Measurements from ENCODE around the gene GPR17. TPM values are rescaled to one million over a fixed set of nuclear protein-coding genes. Genes with fewer than 3 reads are reported as not detected.

GPR17 gene
- total RNA-seq, 2 experiments from 2014 or later, result not detected

DNA sequence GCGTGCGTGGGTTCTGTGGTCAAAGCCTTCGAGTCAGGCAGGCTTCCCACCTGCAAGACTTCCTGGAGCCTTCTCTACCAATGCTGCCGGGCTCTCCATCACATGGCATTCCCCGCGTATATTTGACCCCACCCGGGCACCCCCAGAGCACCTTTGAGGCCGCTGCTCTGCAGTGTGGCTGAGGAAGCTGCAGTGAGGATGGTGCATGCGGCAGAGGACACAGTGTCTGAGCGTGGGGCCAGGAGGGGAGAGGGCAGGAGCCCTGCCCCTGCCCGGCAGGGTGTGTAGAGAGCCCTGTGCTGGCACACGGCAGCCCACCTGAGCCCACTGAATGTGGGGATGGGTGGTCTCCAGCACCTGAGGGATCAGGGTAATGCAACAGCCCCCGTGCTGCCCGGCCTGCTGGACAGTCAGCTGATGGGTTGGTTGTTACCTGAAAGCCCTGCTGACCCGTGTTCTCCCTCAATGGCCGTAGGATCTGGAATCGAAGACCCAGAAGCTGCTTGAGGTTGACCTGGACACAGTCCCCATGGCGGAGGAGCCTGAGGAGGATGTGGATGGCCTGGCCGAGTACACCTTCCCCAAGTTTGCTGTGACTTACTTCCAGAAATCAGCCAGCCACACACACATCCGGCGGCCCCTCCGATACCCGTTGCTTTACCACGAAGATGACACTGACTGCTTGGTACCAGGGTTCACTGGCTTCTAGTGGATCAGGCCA lies 36.8 kb upstream of the GPR17 start:
- H3K27me3 Mint-ChIP-seq, result peaks cover 9% of the 10 kb centered on the region
- H3K4me1 Mint-ChIP-seq, result peaks cover 10% of the 10 kb centered on the region
- POLR2A ChIA-PET, result interaction anchor here (0.6 kb wide), 1 partner anchor 231 kb away, joined by 3 read pairs; no protein-coding TSS in a partner anchor
- no peak overlapping the region for H3K27ac Mint-ChIP-seq
- H3K9me3 Mint-ChIP-seq, result peaks cover 10% of the 10 kb centered on the region
- DNase-seq (no peak), ATAC-seq (ENCODE audit: low read depth) (peak; percentile 64)
- peaks cover 11% of the 10 kb centered on the region for H3K36me3 Mint-ChIP-seq
- no peak overlapping the region for H3K4me3 Mint-ChIP-seq

DNA sequence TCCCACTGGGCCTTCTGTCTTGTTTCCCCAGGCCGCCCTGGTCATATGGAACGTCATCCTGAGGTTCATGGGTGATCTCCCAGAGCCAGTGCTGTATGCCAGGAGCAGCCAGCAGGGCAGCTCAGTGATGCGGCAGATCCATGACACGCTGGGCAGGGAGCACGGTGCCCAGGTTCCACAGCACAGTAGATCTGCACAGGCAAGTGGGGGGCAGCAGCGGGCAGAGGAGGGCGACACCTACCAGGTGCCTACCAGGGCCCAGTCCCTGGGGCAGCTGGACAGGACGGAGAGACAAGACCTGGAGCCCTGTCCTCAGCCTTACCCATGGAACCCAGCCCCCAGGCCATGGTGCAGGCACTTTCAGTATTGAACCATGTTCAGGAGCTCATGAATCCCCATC lies 36.1 kb upstream of the GPR17 start:
- no peak overlapping the region for H3K4me3 Mint-ChIP-seq
- H3K9me3 Mint-ChIP-seq, result peaks cover 10% of the 10 kb centered on the region
- peaks cover 6% of the 10 kb centered on the region for H3K4me1 Mint-ChIP-seq
- H3K27ac Mint-ChIP-seq, result no peak overlapping the region
- H3K27me3 Mint-ChIP-seq, result peaks cover 9% of the 10 kb centered on the region
- no peak for DNase-seq
- POLR2A ChIA-PET, result interaction anchor here (0.6 kb wide), 1 partner anchor 231 kb away, joined by 3 read pairs; no protein-coding TSS in a partner anchor
- peaks cover 14% of the 10 kb centered on the region for H3K36me3 Mint-ChIP-seq
- no peak for ATAC-seq (ENCODE audit: low read depth)

DNA sequence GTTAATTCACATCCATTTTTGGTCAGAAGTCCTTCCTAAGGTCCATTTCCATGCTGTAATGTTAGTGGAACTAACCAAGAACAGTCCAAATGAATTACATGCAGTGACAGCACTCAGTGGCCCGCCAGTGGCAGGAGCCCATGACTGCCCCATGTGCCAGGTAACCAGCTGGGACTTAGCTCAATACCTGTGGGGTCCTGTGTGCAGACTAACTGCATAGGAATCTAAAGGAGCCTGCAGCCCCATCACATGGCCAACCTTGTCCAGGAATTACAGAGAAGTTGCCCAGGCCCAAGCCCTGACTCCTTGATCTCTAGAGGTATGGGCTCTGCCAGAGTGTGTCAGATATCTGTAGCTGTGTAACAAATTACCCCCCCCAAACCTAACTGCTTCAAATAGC lies 35.4 kb upstream of the GPR17 start:
- peaks cover 10% of the 10 kb centered on the region for H3K9me3 Mint-ChIP-seq
- no peak for ATAC-seq (ENCODE audit: low read depth)
- peaks cover 9% of the 10 kb centered on the region for H3K4me1 Mint-ChIP-seq
- no peak overlapping the region for H3K4me3 Mint-ChIP-seq
- H3K27ac Mint-ChIP-seq, result no peak overlapping the region
- peaks cover 18% of the 10 kb centered on the region for H3K36me3 Mint-ChIP-seq
- POLR2A ChIA-PET, result no interaction called here
- DNase-seq, result no peak
- H3K27me3 Mint-ChIP-seq, result peaks cover 9% of the 10 kb centered on the region

DNA sequence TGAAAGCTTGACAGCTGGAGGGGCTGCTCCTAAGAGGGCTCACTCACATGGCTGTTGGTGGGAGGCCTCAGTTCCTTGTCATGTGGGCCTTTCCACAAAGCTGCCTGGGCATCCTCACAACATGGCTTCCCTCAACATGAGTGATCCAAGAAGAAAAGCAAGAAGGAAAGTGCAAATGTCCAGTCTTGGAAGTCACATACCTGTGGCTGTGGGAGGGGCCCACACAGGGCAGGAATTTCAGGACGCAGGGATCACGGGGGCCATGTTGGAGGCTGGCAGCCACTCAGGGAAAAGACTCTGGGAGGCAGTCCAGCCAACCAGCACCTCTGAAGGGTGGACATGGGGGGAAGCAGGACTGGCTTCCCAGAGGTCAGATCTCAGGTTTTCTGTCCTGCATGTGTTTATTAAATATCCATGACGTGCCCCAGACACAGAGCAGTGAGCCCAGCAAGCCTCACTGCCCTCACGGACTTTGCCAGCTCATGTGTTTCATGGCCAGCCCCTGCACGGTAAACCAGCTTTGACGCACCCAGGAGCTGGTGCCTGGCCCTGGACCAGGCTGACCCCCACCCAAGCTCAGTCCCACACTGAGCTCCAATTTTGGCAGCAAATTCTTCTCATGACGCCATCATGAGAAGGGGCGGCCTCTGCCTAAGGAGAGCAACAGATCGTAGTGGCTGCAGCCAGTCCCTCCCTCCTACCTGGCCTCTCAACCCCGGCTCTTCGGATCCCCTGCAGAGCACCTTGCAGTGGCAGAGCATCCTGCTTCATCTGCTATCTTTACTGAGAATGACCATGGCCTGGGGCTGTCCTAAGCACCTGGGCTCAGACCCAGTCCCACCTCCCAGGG lies 34.7 kb upstream of the GPR17 start:
- no peak overlapping the region for H3K4me3 Mint-ChIP-seq
- no peak for ATAC-seq (ENCODE audit: low read depth)
- POLR2A ChIA-PET, result interaction anchor here (0.6 kb wide), 1 partner anchor 140 kb away, joined by 3 read pairs; no protein-coding TSS in a partner anchor
- DNase-seq, result no peak
- peaks cover 17% of the 10 kb centered on the region for H3K4me1 Mint-ChIP-seq
- peaks cover 10% of the 10 kb centered on the region for H3K9me3 Mint-ChIP-seq
- H3K27ac Mint-ChIP-seq, result no peak overlapping the region
- H3K36me3 Mint-ChIP-seq, result peaks cover 18% of the 10 kb centered on the region
- peaks cover 9% of the 10 kb centered on the region for H3K27me3 Mint-ChIP-seq

DNA sequence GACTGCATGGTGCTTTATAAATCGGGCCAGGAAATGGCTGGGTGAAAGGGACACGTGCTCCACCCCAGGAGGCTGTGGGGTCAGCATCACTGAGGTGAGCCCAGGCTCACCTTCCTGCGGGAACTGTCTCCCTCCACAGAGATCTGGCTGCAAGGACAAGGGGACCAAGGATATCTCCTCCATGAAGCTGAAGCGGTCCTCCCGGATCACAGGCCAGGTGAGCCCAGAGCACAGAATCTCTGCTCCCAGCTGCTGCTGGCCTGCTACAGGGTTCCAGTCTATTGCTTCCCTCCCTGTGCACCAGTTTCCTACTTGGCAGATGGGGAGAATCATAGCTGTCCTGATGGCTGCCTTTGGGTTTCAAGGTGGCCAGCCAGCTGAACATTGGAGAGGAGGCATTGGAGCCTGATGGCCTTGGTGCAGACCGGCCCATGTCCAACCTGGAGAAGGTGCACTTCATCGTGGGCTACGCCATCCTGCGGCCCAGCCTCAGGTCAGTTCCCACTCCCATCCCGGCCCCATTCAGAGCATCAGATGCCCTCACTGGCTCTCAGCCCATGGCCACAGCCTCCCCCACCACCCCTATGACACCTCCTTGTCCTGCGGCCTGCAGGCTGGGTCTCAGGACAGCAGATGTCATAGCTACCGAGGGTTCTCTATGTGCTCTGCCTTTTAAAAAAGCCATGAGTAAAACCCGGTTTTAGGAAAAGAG lies 33.7 kb upstream of the GPR17 start:
- POLR2A ChIA-PET, result interaction anchor here (0.6 kb wide), 1 partner anchor 139 kb away, joined by 3 read pairs; no protein-coding TSS in a partner anchor
- ATAC-seq (ENCODE audit: low read depth) (no peak), DNase-seq (no peak)
- H3K27me3 Mint-ChIP-seq, result peaks cover 9% of the 10 kb centered on the region
- H3K36me3 Mint-ChIP-seq, result peaks cover 21% of the 10 kb centered on the region
- H3K4me3 Mint-ChIP-seq, result no peak overlapping the region
- peaks cover 10% of the 10 kb centered on the region for H3K9me3 Mint-ChIP-seq
- peaks cover 24% of the 10 kb centered on the region for H3K4me1 Mint-ChIP-seq
- no peak overlapping the region for H3K27ac Mint-ChIP-seq

DNA sequence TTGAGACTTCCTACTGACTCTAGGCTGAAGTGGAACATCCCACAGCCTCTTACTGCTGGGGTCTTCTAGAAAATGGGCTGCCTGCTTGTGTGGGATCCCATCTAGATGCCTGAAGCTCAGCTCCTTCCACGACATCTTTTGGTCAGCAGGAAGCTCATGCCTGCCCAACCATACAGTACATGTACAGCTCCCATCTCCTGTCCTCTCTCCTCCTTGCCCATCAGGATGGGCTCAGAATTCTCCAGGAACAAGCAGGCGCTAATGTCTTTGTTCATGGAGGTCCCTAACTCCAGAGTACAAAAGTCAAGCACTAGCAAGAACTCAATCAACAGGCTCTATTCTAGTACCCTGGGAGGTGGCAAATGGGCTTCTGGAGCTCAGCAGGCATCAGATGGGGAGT lies 31.7 kb upstream of the GPR17 start:
- ATAC-seq (ENCODE audit: low read depth) (no peak), DNase-seq (no peak)
- POLR2A ChIA-PET, result no interaction called here
- no peak overlapping the region for H3K27ac Mint-ChIP-seq
- H3K4me1 Mint-ChIP-seq, result peaks cover 26% of the 10 kb centered on the region
- peaks cover 26% of the 10 kb centered on the region for H3K36me3 Mint-ChIP-seq
- H3K9me3 Mint-ChIP-seq, result peaks cover 12% of the 10 kb centered on the region
- H3K4me3 Mint-ChIP-seq, result no peak overlapping the region
- peaks cover 6% of the 10 kb centered on the region for H3K27me3 Mint-ChIP-seq

DNA sequence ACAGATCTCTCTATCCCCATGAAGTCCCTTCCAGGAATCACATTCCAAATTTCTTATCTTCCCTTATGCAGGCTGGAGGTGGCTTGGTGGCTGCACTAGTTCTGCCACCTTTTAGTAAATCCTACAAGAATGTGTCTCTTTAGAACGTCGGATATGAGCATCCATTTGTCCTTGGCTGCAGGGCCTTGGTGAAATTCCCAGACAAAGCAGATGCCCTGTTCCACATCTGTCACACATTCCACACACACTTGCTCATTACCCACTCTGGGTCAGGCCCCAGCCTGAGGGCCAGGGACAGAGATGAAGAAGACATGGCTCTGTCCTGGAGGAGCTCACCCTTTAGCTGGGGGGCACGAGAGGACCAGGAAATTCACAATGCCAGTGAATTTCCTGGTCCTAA lies 31.2 kb upstream of the GPR17 start:
- no peak overlapping the region for H3K4me3 Mint-ChIP-seq
- H3K27ac Mint-ChIP-seq, result no peak overlapping the region
- POLR2A ChIA-PET, result interaction anchor here (1.1 kb wide), 1 partner anchor 27 kb away, joined by 3 read pairs; no protein-coding TSS in a partner anchor
- DNase-seq (no peak), ATAC-seq (ENCODE audit: low read depth) (no peak)
- H3K9me3 Mint-ChIP-seq, result peaks cover 12% of the 10 kb centered on the region
- peaks cover 26% of the 10 kb centered on the region for H3K36me3 Mint-ChIP-seq
- peaks cover 6% of the 10 kb centered on the region for H3K27me3 Mint-ChIP-seq
- peaks cover 24% of the 10 kb centered on the region for H3K4me1 Mint-ChIP-seq

DNA sequence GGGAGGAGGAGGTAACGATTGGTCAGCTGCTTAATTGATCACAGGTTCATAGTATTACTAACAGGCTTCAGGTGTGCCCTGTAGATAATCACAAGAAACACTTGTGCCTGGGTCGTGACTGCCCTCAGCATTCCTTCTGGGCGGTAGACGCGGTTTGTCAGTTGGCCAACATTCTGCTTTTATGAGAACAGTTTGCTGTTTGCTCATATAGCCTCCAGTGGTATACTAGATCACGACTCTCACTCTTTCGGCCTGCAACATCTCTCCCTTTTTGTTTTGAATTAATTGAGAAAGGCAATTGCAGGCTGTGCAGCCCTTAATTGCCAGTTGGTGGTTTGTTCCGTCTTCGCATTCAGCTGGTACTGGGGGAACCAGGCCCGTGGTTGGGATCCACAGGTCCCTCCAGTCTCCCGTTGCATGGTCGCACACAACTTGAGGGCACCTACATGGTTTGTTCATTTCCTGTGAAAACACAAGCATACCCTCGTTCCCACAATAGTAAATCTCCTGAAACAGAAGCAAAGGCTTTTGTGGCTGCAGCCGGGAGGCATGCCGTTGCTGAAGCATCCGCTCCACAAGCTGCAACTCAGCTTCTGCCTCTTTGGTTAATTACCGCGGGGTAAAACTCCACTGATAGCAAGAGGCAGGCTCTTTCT lies 30.3 kb upstream of the GPR17 start:
- peak; percentile 76 for ATAC-seq (ENCODE audit: low read depth)
- H3K27me3 Mint-ChIP-seq, result peaks cover 6% of the 10 kb centered on the region
- H3K4me1 Mint-ChIP-seq, result peaks cover 23% of the 10 kb centered on the region
- H3K4me3 Mint-ChIP-seq, result peak overlapping the region; percentile 42
- peaks cover 12% of the 10 kb centered on the region for H3K9me3 Mint-ChIP-seq
- POLR2A ChIA-PET, result interaction anchor here (0.9 to 1.4 kb wide), 3 partner anchors 24 to 34 kb away, joined by 3 to 4 read pairs (median 3); no protein-coding TSS in a partner anchor
- peaks cover 26% of the 10 kb centered on the region for H3K36me3 Mint-ChIP-seq
- H3K27ac Mint-ChIP-seq, result no peak overlapping the region
- no peak for DNase-seq

DNA sequence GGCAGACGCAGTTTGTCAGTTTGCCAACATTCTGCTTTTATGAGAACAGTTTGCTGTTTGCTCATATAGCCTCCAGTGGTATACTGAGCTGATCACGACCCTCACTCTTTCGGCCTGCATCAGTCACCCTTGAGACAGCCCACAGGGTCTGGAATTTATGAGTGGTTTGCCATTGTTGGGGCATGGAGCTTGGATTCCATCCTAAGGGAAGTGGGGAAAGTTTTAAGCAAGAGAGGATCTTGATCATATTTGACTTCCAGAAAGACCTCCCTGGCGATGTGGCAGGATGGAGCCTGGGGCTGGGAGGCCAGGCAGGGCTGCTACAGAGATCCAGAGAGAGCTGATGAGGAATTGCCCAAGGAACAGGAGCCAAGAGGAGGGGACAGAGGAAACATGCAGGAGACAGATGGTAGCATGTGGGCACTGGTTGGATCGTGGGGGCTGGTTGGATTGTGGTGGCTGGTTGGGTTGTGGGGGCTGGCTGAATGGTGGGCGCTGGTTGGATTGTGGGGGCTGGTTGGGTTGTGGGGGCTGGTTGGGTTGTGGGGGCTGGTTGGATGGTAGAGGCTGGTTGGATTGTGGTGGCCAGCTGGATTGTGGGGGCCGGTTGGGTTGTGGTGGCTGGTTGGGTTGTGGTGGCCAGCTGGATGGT lies 27.3 kb upstream of the GPR17 start:
- peaks cover 1% of the 10 kb centered on the region for H3K27me3 Mint-ChIP-seq
- peak overlapping the region; percentile 9 for H3K27ac Mint-ChIP-seq
- peaks cover 4% of the 10 kb centered on the region for H3K9me3 Mint-ChIP-seq
- H3K4me1 Mint-ChIP-seq, result peaks cover 23% of the 10 kb centered on the region
- POLR2A ChIA-PET, result no interaction called here
- ATAC-seq (ENCODE audit: low read depth) (no peak), DNase-seq (no peak)
- H3K4me3 Mint-ChIP-seq, result no peak overlapping the region
- peaks cover 20% of the 10 kb centered on the region for H3K36me3 Mint-ChIP-seq

DNA sequence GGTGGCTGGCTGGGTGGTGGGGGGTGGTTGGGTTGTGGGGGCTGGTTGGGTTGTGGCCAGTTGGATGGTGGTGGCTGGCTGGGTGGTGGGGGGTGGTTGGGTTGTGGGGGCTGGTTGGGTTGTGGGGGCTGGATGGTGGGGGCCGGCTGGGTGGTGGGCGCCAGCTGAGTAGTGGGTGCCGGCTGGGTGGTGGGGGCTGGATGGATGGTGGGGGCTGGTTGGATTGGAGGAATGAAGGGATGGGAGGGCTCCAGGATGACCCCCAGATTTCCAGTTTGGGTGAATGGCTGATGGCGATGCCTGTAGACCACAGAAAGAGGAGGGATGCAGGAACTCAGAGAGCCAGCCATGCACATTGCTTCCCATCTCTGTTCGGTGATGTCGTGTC lies 26.8 kb upstream of the GPR17 start:
- ATAC-seq (ENCODE audit: low read depth), result no peak
- Mint-ChIP-seq H3K4me1 (peaks cover 23% of the 10 kb centered on the region), H3K4me3 (no peak overlapping the region), H3K27me3 (no peaks in the 10 kb centered on the region), H3K36me3 (peaks cover 15% of the 10 kb centered on the region), H3K27ac (no peak overlapping the region), H3K9me3 (peaks cover 2% of the 10 kb centered on the region)
- POLR2A ChIA-PET, result no interaction called here
- no peak for DNase-seq

DNA sequence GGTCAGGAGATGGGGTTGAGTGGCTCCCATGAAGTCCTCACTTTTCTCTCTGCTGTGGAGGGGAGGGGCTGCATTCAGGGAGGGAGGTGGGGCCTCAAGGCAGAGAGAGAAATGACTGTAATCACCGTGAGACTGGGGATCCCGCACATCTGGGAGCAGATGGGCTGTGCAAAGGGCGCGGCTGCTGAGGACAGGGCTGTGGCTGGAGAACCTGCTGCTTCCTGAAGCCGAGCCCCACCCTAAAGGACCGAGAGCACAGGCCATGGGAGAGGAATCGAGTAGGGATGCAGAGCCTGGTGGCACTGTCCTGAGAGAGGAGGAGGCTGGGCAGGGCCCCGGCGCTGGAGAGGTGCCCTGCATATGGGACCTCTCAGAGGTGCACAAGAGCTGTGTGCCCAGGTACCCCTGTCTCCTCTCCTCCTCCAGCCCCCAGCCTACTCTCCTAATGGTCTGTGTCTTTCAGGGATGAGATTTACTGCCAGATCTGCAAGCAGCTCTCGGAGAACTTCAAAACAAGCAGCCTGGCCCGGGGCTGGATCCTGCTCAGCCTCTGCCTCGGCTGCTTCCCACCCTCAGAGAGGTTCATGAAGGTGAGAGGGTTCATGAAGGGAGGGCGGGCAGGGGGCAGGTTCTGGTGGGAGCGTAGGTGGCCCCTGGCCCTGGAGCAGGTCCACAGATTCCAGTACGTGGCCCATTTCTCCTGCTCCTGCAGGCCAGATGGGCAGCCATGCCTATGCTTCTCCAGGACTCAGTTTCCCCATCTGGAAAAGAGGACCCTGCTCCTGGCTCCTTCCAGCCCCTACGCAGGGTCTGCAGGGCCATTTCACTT lies 25.9 kb upstream of the GPR17 start:
- no peaks in the 10 kb centered on the region for H3K27me3 Mint-ChIP-seq
- POLR2A ChIA-PET, result no interaction called here
- H3K4me3 Mint-ChIP-seq, result no peak overlapping the region
- DNase-seq (no peak), ATAC-seq (ENCODE audit: low read depth) (no peak)
- H3K36me3 Mint-ChIP-seq, result peaks cover 9% of the 10 kb centered on the region
- H3K27ac Mint-ChIP-seq, result no peak overlapping the region
- H3K4me1 Mint-ChIP-seq, result peaks cover 22% of the 10 kb centered on the region
- H3K9me3 Mint-ChIP-seq, result peaks cover 2% of the 10 kb centered on the region

DNA sequence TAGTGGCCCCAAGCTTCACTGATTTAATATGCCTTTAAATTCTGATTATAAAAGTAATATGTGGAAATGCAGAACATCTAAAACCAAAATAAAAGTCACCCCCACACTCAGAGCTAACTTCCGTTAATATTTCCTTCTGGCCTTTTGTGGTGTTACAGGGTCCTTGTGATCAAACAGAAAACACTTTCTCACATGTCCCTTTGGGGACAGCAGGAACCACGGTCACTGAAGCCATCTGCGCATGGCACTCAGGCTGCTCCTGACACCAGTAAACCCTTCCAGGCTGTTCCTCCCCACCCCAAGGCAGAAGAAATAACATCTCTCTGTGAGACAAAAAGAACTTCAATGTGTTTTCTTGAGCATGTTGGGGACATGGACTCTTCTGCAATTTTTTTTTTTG lies 25.1 kb upstream of the GPR17 start:
- peaks cover 17% of the 10 kb centered on the region for H3K4me1 Mint-ChIP-seq
- POLR2A ChIA-PET, result no interaction called here
- no peaks in the 10 kb centered on the region for H3K27me3 Mint-ChIP-seq
- H3K36me3 Mint-ChIP-seq, result peaks cover 8% of the 10 kb centered on the region
- ATAC-seq (ENCODE audit: low read depth), result no peak
- no peak for DNase-seq
- no peak overlapping the region for H3K27ac Mint-ChIP-seq
- peaks cover 2% of the 10 kb centered on the region for H3K9me3 Mint-ChIP-seq
- H3K4me3 Mint-ChIP-seq, result no peak overlapping the region

Measured in activated naive CD8-positive, alpha-beta T cell treated with anti-CD3 and anti-CD28 coated beads, Interleukin-2, amount 10 ng/mL, durations not matched to agents 7 days and 5 days (primary cell).